Fibroblast of lung (primary cell): Measurements from ENCODE around the gene CASD1. TPM values are rescaled to one million over a fixed set of nuclear protein-coding genes. Genes with fewer than 3 reads are reported as not detected.

Experiments
- DNase-seq, 2 donors: peaks; one replicate each; pipeline versions ENCODE4 v3.0.0 to v3.0.0-alpha.2; 2010; ENCODE audit warnings: low read depth in 2 of 2
- H2AFZ ChIP-seq: 2 replicates; pipeline ENCODE4 v1.5.1; 2012; ENCODE audit warnings: low read length, control low read depth, inconsistent platforms
- H3K27ac ChIP-seq: 2 replicates; pipeline ENCODE4 v1.5.1; 2011; ENCODE audit warnings: low read length, control low read depth; ENCODE audit not compliant: insufficient read depth
- H3K27me3 ChIP-seq: 2 replicates; pipeline ENCODE4 v1.5.1; 2011; ENCODE audit warnings: mild to moderate bottlenecking, low read length; ENCODE audit not compliant: control insufficient read depth, insufficient read depth
- H3K36me3 ChIP-seq: 2 replicates; pipeline ENCODE4 v1.5.1; 2011; ENCODE audit warnings: low read length; ENCODE audit not compliant: control insufficient read depth, insufficient read depth
- H3K4me1 ChIP-seq: 2 replicates; pipeline ENCODE4 v1.5.1; 2011; ENCODE audit warnings: low read length; ENCODE audit not compliant: control insufficient read depth, insufficient read depth; ENCODE audit errors: extremely low read depth
- H3K4me2 ChIP-seq: 2 replicates; pipeline ENCODE4 v1.5.1; 2011; ENCODE audit warnings: low read length, control low read depth; ENCODE audit not compliant: insufficient read depth; ENCODE audit errors: extremely low read depth
- H3K4me3 ChIP-seq, 4 experiments: fragments of 200-600 bp in 1 of 4; sonication (generic) in 1 of 4; replicated peaks in 1 of 4; 2 replicates each; pipeline ENCODE4 v1.5.1; 2011 to 2016; ENCODE audit warnings: low read length in 4 of 4, low read depth in 3 of 4, mild to moderate bottlenecking in 3 of 4, control low read depth in 2 of 4, inconsistent platforms in 1 of 4, mixed read lengths in 1 of 4; ENCODE audit not compliant: insufficient read depth in 1 of 4; ENCODE audit errors: control extremely low read depth in 1 of 4
- H3K79me2 ChIP-seq: 2 replicates; pipeline ENCODE4 v1.5.1; 2012; ENCODE audit warnings: mild to moderate bottlenecking, low read length, inconsistent platforms; ENCODE audit not compliant: control insufficient read depth, insufficient read depth
- H3K9ac ChIP-seq: 2 replicates; pipeline ENCODE4 v1.5.1; 2011; ENCODE audit warnings: mild to moderate bottlenecking, low read length, control low read depth; ENCODE audit not compliant: insufficient read depth
- H3K9me3 ChIP-seq: 2 replicates; pipeline ENCODE4 v1.5.1; 2012; ENCODE audit warnings: low read depth, low read length; ENCODE audit not compliant: control insufficient read depth, insufficient read depth
- H4K20me1 ChIP-seq: 2 replicates; pipeline ENCODE4 v1.5.1; 2011; ENCODE audit warnings: low read length; ENCODE audit not compliant: control insufficient read depth, insufficient read depth; ENCODE audit errors: extremely low read depth
- CTCF ChIP-seq, 2 donors: IDR thresholded peaks in 1 of 2; conservative IDR thresholded peaks in 1 of 2; 1 replicate in 1 of 2; 2 replicates in 1 of 2; pipeline ENCODE4 v1.5.1; 2011 to 2012; ENCODE audit warnings: low read length in 2 of 2, control low read depth in 1 of 2, inconsistent platforms in 1 of 2, low read depth in 1 of 2, mild to moderate bottlenecking in 1 of 2
- EZH2 ChIP-seq: IDR thresholded peaks from 2 replicates; pipeline ENCODE4 v1.5.1; 2012; ENCODE audit warnings: low read length, control low read depth, mild to moderate bottlenecking; ENCODE audit errors: missing control alignments
- polyA plus RNA-seq, 2 donors: library from polyadenylated mRNA; depleted of rRNA in 1 of 2; stranded (reverse) in 1 of 2; unstranded in 1 of 2; fragments of >200 nt; gene quantifications; 2 replicates each; pipeline ENCODE4 v1.2.1, GENCODE V29; 2011 to 2012; ENCODE audit warnings: missing spikeins in 1 of 2
- total RNA-seq: library from RNA; depleted of rRNA; stranded (reverse); fragments of >200 nt; gene quantifications from 2 replicates; pipeline ENCODE4 v1.2.1, GENCODE V29; 2014

Gene CASD1
- total and polyA plus RNA-seq, 2 donors (not counting 1 experiment from before 2014, with no cell fraction given) = 10.6 to 14.2 TPM

GRCh38 chr7:94492601-94493000 lies 17.0 kb upstream of the CASD1 start:
- Histone ChIP-seq H3K4me2 (no peak overlapping the region), H3K79me2 (no peaks in the 10 kb centered on the region), H3K4me3 (no peak overlapping the region), H3K9ac (no peak overlapping the region), H4K20me1 (no peaks in the 10 kb centered on the region), H3K27ac (no peak overlapping the region), H3K4me1 (no peaks in the 10 kb centered on the region), H2AFZ (no peak overlapping the region), H3K27me3 (no peaks in the 10 kb centered on the region), H3K9me3 (no peaks in the 10 kb centered on the region), H3K36me3 (no peaks in the 10 kb centered on the region)
- TF ChIP-seq EZH2 = no peak
- TF ChIP-seq CTCF (conservative IDR thresholded peaks at IDR 0.05 in 1 of 2, IDR thresholded peaks at IDR 0.05 in 1 of 2; ENCODE audit: low read depth in 1 of 2, low read length in 2 of 2) = no peak
- no peak for DNase-seq

- TF ChIP-seq CTCF (conservative IDR thresholded peaks at IDR 0.05 in 1 of 2, IDR thresholded peaks at IDR 0.05 in 1 of 2; ENCODE audit: low read depth in 1 of 2, low read length in 2 of 2) (no peak), EZH2 (no peak)
- no peak for DNase-seq
These were observed 11.5 kb upstream of the CASD1 start for GRCh38 chr7:94497874-94498670.

GRCh38 chr7:94498918-94499317 lies 10.7 kb upstream of the CASD1 start:
- H3K9me3 ChIP-seq = no peaks in the 10 kb centered on the region
- no peaks in the 10 kb centered on the region for H3K27me3 ChIP-seq
- TF ChIP-seq EZH2 (no peak), CTCF (conservative IDR thresholded peaks at IDR 0.05 in 1 of 2, IDR thresholded peaks at IDR 0.05 in 1 of 2; ENCODE audit: low read depth in 1 of 2, low read length in 2 of 2) (no peak)
- no peaks in the 10 kb centered on the region for H3K4me1 ChIP-seq
- no peaks in the 10 kb centered on the region for H4K20me1 ChIP-seq
- no peak overlapping the region for H2AFZ ChIP-seq
- H3K79me2 ChIP-seq = no peaks in the 10 kb centered on the region
- no peak overlapping the region for H3K4me3 ChIP-seq
- no peak for DNase-seq
- H3K36me3 ChIP-seq = no peaks in the 10 kb centered on the region
- H3K9ac ChIP-seq = no peak overlapping the region
- H3K4me2 ChIP-seq = no peak overlapping the region
- no peak overlapping the region for H3K27ac ChIP-seq

More at GRCh38 chr7:94497874-94498670, 11.5 kb upstream of the CASD1 start:
- Histone ChIP-seq H3K4me3 (no peak overlapping the region), H3K4me1 (no peaks in the 10 kb centered on the region), H4K20me1 (no peaks in the 10 kb centered on the region), H3K27me3 (no peaks in the 10 kb centered on the region), H3K79me2 (no peaks in the 10 kb centered on the region), H3K27ac (no peak overlapping the region), H3K9ac (no peak overlapping the region), H2AFZ (no peak overlapping the region), H3K9me3 (no peaks in the 10 kb centered on the region), H3K4me2 (no peak overlapping the region), H3K36me3 (no peaks in the 10 kb centered on the region)
